Caco-2 (cell line): ENCODE results near the gene CENPP. TPM values are rescaled to one million over a fixed set of nuclear protein-coding genes. Genes with fewer than 3 reads are reported as not detected.

ENCODE experiments used
- BruUV-seq: library from RNA; stranded (reverse); fragments of 400-500 nt; replicated peaks from 2 replicates; lab custom pipeline; 2021; lab: Mats Ljungman, UMichigan
- CTCF ChIA-PET: fragments of 300-600 bp; sonication (Branson Sonifier 250); formaldehyde crosslinking; loops from one replicate; lab custom pipeline; 2022; ENCODE audit warnings: antibody characterized with exemption; lab: Charles Lee
- POLR2A ChIA-PET: fragments of 300-600 bp; sonication (Branson Sonifier 250); formaldehyde crosslinking; loops from one replicate; lab custom pipeline; 2022; ENCODE audit warnings: antibody characterized with exemption; lab: Charles Lee
- DNase-seq, 2 experiments: peaks; one replicate each; pipeline versions ENCODE4 v3.0.0 to v3.0.0-alpha.2; 2020 to 2022
- H3K27me3 ChIP-seq: replicated peaks from 2 replicates; pipeline ENCODE4 v1.6.0; 2011; ENCODE audit warnings: low read length; ENCODE audit not compliant: control insufficient read depth, insufficient read depth
- H3K36me3 ChIP-seq: 2 replicates; pipeline ENCODE4 v1.5.1; 2011; ENCODE audit warnings: low read length; ENCODE audit not compliant: control insufficient read depth, insufficient read depth
- H3K4me1 ChIP-seq: fragments of 250-450 bp; sonication (Bioruptor Pico); 2 replicates; pipeline ENCODE4 v1.5.1; 2020; ENCODE audit warnings: mild to moderate bottlenecking
- H3K4me3 ChIP-seq: 2 replicates; pipeline ENCODE4 v1.5.1; 2011; ENCODE audit warnings: low read depth, mild to moderate bottlenecking, control low read depth, low read length
- H3K9me3 ChIP-seq: fragments of 250-450 bp; sonication (Bioruptor Pico); 2 replicates; pipeline ENCODE4 v1.5.1; 2020; ENCODE audit warnings: mild to moderate bottlenecking, moderate library complexity
- H3K27ac Mint-ChIP-seq: one replicate; pipeline ENCODE4 v1.8.0; 2022; ENCODE audit warnings: mixed read lengths; ENCODE audit not compliant: unreplicated experiment
- H3K27me3 Mint-ChIP-seq: one replicate; pipeline ENCODE4 v1.8.0; 2022; ENCODE audit warnings: mixed read lengths; ENCODE audit not compliant: insufficient read depth, unreplicated experiment
- H3K36me3 Mint-ChIP-seq: one replicate; pipeline ENCODE4 v1.8.0; 2022; ENCODE audit warnings: mild to moderate bottlenecking, mixed read lengths; ENCODE audit not compliant: insufficient read depth, unreplicated experiment
- H3K4me1 Mint-ChIP-seq: one replicate; pipeline ENCODE4 v1.8.0; 2022; ENCODE audit warnings: low read depth, mixed read lengths; ENCODE audit not compliant: unreplicated experiment
- H3K4me3 Mint-ChIP-seq: one replicate; pipeline ENCODE4 v1.8.0; 2022; ENCODE audit warnings: mild to moderate bottlenecking, moderate library complexity, mixed read lengths; ENCODE audit not compliant: unreplicated experiment
- H3K9me3 Mint-ChIP-seq: one replicate; pipeline ENCODE4 v1.8.0; 2022; ENCODE audit warnings: mixed read lengths; ENCODE audit not compliant: unreplicated experiment
- intact Hi-C: fragments of 100-400 bp; cut with micrococcal nuclease; formaldehyde crosslinking; loops from one replicate; pipeline ENCODE4 v1.10.0; 2022; ENCODE audit not compliant: unreplicated experiment
- total RNA-seq: library from RNA; stranded (reverse); gene quantifications from 2 replicates; pipeline ENCODE4 v1.2.3, GENCODE V29; 2022
- TF ChIP-seq, protein P1 (sequence below), 2 experiments: fragments of 200-600 bp in 1 of 2; IDR thresholded peaks; 1 replicate in 1 of 2; 2 replicates in 1 of 2; pipeline versions ENCODE4 v1.5.1 to v1.8.0; 2011 to 2022; ENCODE audit warnings: antibody characterized with exemption in 1 of 2, control low read depth in 1 of 2, inconsistent platforms in 1 of 2, low read depth in 1 of 2, low read length in 1 of 2, mild to moderate bottlenecking in 1 of 2, moderate library complexity in 1 of 2; ENCODE audit not compliant: insufficient read depth in 1 of 2, severe bottlenecking in 1 of 2, unreplicated experiment in 1 of 2

The CENPP gene
- total RNA-seq, 1 experiment from 2014 or later = 7.6 TPM

DNA sequence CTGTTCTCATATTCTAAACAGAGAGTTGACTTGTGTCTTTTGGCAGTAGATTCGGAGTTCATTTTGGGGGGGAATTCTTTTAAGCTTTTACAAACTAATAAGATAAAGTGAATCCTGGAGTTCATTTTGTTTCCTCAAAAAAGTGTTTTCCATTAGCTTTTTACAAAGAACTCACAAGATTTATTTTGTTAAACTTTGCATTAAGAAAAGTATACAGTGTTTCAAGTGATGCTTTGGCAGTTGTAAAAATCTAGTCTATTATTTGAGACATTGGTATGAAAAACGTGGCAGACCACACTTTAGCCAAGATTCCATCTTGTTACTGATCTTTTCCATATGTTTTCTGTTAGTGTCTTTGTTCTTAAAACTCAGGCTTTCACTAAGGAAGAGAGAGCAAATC is 99.7 kb downstream of the CENPP start:
- no peaks in the 10 kb centered on the region for H3K4me1 ChIP-seq
- ChIA-PET POLR2A (no interaction called here), CTCF (no interaction called here)
- H3K27me3 ChIP-seq = no peaks in the 10 kb centered on the region
- TF ChIP-seq, protein P1, sequence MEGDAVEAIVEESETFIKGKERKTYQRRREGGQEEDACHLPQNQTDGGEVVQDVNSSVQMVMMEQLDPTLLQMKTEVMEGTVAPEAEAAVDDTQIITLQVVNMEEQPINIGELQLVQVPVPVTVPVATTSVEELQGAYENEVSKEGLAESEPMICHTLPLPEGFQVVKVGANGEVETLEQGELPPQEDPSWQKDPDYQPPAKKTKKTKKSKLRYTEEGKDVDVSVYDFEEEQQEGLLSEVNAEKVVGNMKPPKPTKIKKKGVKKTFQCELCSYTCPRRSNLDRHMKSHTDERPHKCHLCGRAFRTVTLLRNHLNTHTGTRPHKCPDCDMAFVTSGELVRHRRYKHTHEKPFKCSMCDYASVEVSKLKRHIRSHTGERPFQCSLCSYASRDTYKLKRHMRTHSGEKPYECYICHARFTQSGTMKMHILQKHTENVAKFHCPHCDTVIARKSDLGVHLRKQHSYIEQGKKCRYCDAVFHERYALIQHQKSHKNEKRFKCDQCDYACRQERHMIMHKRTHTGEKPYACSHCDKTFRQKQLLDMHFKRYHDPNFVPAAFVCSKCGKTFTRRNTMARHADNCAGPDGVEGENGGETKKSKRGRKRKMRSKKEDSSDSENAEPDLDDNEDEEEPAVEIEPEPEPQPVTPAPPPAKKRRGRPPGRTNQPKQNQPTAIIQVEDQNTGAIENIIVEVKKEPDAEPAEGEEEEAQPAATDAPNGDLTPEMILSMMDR (IDR thresholded peaks at IDR 0.05; ENCODE audit: insufficient read depth in 1 of 2, low read depth in 1 of 2, low read length in 1 of 2, severe bottlenecking in 1 of 2, unreplicated experiment in 1 of 2) = no peak
- Mint-ChIP-seq H3K4me3 (no peak overlapping the region), H3K9me3 (no peaks in the 10 kb centered on the region), H3K27ac (no peak overlapping the region), H3K27me3 (no peaks in the 10 kb centered on the region), H3K36me3 (no peaks in the 10 kb centered on the region), H3K4me1 (no peaks in the 10 kb centered on the region)
- no peaks in the 10 kb centered on the region for H3K36me3 ChIP-seq
- no peak overlapping the region for H3K4me3 ChIP-seq
- no TSS peak for BruUV-seq
- H3K9me3 ChIP-seq = no peaks in the 10 kb centered on the region
- intact Hi-C loops = no loop called here
- no peak for DNase-seq

DNA sequence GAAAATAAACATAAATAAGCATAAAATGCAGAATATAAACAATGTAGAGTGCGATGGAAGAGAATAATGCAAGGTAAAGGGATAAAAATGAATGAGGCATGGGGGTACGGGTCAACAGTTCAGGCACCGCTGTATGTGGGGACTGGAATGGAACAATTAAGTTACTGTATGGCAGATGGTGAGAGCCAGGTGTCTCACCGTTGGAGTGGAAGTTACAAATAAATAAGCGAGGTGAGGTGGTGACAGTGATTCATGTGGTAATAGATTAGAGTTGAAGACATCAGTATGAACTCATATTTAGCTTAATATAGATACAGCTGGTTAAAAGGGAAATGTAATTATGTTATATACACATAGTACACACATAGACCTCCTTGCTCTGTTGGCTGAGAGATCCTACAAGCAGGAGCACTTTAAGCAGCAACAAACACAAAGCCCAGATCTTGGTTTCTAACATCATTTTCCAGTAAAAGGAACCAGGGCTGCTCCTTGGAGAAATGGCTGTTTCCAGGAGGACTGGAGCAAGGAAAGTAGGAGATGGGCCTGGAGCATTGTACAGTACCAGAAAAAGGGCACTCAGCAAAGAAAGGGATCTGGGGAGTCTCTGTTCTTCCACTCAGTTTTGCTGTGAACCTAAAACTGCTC is 100.9 kb downstream of the CENPP start:
- Histone ChIP-seq H3K27me3 (no peaks in the 10 kb centered on the region), H3K9me3 (no peaks in the 10 kb centered on the region), H3K4me3 (no peak overlapping the region), H3K4me1 (no peaks in the 10 kb centered on the region), H3K36me3 (no peaks in the 10 kb centered on the region)
- no peaks in the 10 kb centered on the region for H3K27me3 Mint-ChIP-seq
- no peak for DNase-seq
- no peak overlapping the region for H3K4me3 Mint-ChIP-seq
- H3K27ac Mint-ChIP-seq = no peak overlapping the region
- TF ChIP-seq, protein P1 (IDR thresholded peaks at IDR 0.05; ENCODE audit: insufficient read depth in 1 of 2, low read depth in 1 of 2, low read length in 1 of 2, severe bottlenecking in 1 of 2, unreplicated experiment in 1 of 2) = no peak
- H3K9me3 Mint-ChIP-seq = no peaks in the 10 kb centered on the region
- H3K4me1 Mint-ChIP-seq = no peaks in the 10 kb centered on the region
- ChIA-PET CTCF (no interaction called here), POLR2A (no interaction called here)
- no peaks in the 10 kb centered on the region for H3K36me3 Mint-ChIP-seq
- intact Hi-C loops = no loop called here
- no TSS peak for BruUV-seq

DNA sequence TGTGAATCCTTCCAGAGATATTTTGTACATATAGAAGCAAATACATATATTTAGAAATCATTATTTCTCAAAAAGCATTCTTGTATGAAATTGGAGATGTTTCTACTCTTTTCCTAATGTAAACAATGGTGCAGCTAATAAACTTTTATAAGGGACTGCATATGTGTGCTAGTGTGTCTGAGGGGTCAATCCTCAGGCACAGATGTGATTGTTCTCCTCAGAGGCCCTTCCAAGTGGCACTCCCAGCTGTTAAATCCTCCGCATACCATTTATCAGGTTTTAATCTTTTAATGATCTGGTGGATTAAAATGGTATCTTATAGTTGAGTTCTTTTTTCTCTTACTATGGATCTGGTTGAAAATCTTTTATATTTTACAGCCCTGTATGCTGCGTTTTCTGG is 104.1 kb downstream of the CENPP start:
- Mint-ChIP-seq H3K27me3 (no peaks in the 10 kb centered on the region), H3K27ac (no peak overlapping the region), H3K4me3 (no peak overlapping the region), H3K4me1 (no peaks in the 10 kb centered on the region), H3K9me3 (no peaks in the 10 kb centered on the region), H3K36me3 (no peaks in the 10 kb centered on the region)
- TF ChIP-seq, protein P1 (IDR thresholded peaks at IDR 0.05; ENCODE audit: insufficient read depth in 1 of 2, low read depth in 1 of 2, low read length in 1 of 2, severe bottlenecking in 1 of 2, unreplicated experiment in 1 of 2) = no peak
- no TSS peak for BruUV-seq
- H3K9me3 ChIP-seq = no peaks in the 10 kb centered on the region
- DNase-seq = no peak
- no peaks in the 10 kb centered on the region for H3K36me3 ChIP-seq
- intact Hi-C loops = no loop called here
- H3K27me3 ChIP-seq = no peaks in the 10 kb centered on the region
- H3K4me1 ChIP-seq = no peaks in the 10 kb centered on the region
- ChIA-PET POLR2A (no interaction called here), CTCF (no interaction called here)
- H3K4me3 ChIP-seq = no peak overlapping the region
